NCI-H1436 treated with DMSO at 0.1 percent for 48 hours (cell line): ENCODE measurements around the gene AP2A1.
"Not testable (repeated sequence)": the region's sequence is repeated elsewhere in the genome, so short reads cannot be mapped to it uniquely, and the experiment has no call there.

Experiments used
- DNase-seq: peaks from one replicate; lab custom pipeline; 2025; lab: John Stamatoyannopoulos, UW

The AP2A1 gene

GRCh38 chr19:49812997-49813861 lies 46.4 kb downstream of the AP2A1 start, which contains the start of gene FUZ:
TSS of gene FUZ (minus strand) at chr19:49813292. CDS start at chr19:49813106, 186 bp downstream.
- peak; percentile 99 for DNase-seq

- DNase-seq: no peak
These were observed 47.2 kb downstream of the AP2A1 start for GRCh38 chr19:49814010-49814409.

- DNase-seq: no peak
These were observed 49.8 kb downstream of the AP2A1 start for GRCh38 chr19:49816590-49816989.

GRCh38 chr19:49817964-49818648 lies 51.3 kb downstream of the AP2A1 start, which contains the start of gene MED25:
TSS of gene MED25 (plus strand) at chr19:49818289. CDS start at chr19:49818342, 53 bp downstream.
- DNase-seq: peak; percentile 85

- no peak for DNase-seq
These were observed 52.0 kb downstream of the AP2A1 start for GRCh38 chr19:49818649-49819370.

- not testable (repeated sequence) for DNase-seq
These were observed 52.8 kb downstream of the AP2A1 start for GRCh38 chr19:49819452-49820115.

GRCh38 chr19:49820125-49820524 lies 53.3 kb downstream of the AP2A1 start:
- DNase-seq: peak; percentile 33

GRCh38 chr19:49823472-49823871 lies 56.7 kb downstream of the AP2A1 start:
- peak; percentile 65 for DNase-seq

GRCh38 chr19:49824662-49825061 lies 57.9 kb downstream of the AP2A1 start:
- DNase-seq: no peak

- DNase-seq: no peak
These were observed 60.2 kb downstream of the AP2A1 start for GRCh38 chr19:49827034-49827433.

GRCh38 chr19:49829200-49829599 lies 62.4 kb downstream of the AP2A1 start:
- no peak for DNase-seq

GRCh38 chr19:49829721-49830120 lies 62.9 kb downstream of the AP2A1 start:
- no peak for DNase-seq

- DNase-seq: no peak
These were observed 64.0 kb downstream of the AP2A1 start for GRCh38 chr19:49830766-49831165.

GRCh38 chr19:49831592-49831991 lies 64.8 kb downstream of the AP2A1 start:
- DNase-seq: no peak

GRCh38 chr19:49832556-49832955 lies 65.8 kb downstream of the AP2A1 start:
- no peak for DNase-seq

- DNase-seq: no peak
These were observed 66.8 kb downstream of the AP2A1 start for GRCh38 chr19:49833599-49833998.

- no peak for DNase-seq
These were observed 68.8 kb downstream of the AP2A1 start for GRCh38 chr19:49835562-49835961.

- DNase-seq: no peak
These were observed 69.6 kb downstream of the AP2A1 start for GRCh38 chr19:49836176-49837008.

GRCh38 chr19:49837009-49837310 lies 70.2 kb downstream of the AP2A1 start:
- DNase-seq: no peak

- DNase-seq: no peak
These were observed 70.6 kb downstream of the AP2A1 start for GRCh38 chr19:49837425-49837824.
